DLD1 (cell line): ENCODE results near the gene ACOX2.

Experiments
- in situ Hi-C: cut with HindIII; loops from 2 replicates; pipeline ENCODE4 v1.10.0; 2017; ENCODE audit warnings: low sequenced_read_pairs

Gene ACOX2

GRCh38 chr3:58536501-58537411 lies at the start of gene ACOX2:
TSS of gene ACOX2 (minus strand) at chr3:58537190. CDS start at chr3:58535106, 2,084 bp downstream.
- in situ Hi-C loops: loop anchor here (25.0 kb wide), 1 partner anchor 101 kb away; no protein-coding TSS in a partner anchor

GRCh38 chr3:58585994-58586393 lies 49.0 kb upstream of the ACOX2 start:
- in situ Hi-C loops: no loop called here

- in situ Hi-C loops: no loop called here
Observed at GRCh38 chr3:58585005-58585786, 48.2 kb upstream of the ACOX2 start.

GRCh38 chr3:58584690-58585004 lies 47.7 kb upstream of the ACOX2 start:
- in situ Hi-C loops: no loop called here

GRCh38 chr3:58581328-58582091 lies 44.5 kb upstream of the ACOX2 start:
- in situ Hi-C loops: no loop called here

- in situ Hi-C loops: no loop called here
Observed at GRCh38 chr3:58580826-58581327, 43.9 kb upstream of the ACOX2 start.

GRCh38 chr3:58578873-58579272 lies 41.9 kb upstream of the ACOX2 start:
- in situ Hi-C loops: no loop called here

- in situ Hi-C loops: no loop called here
Observed at GRCh38 chr3:58577269-58577821, 40.4 kb upstream of the ACOX2 start, which contains the start of gene FAM107A. TSS of gene FAM107A (minus strand) at chr3:58577391. CDS start at chr3:58569860, 7,531 bp downstream.

GRCh38 chr3:58576716-58577115 lies 39.7 kb upstream of the ACOX2 start:
- in situ Hi-C loops: no loop called here

GRCh38 chr3:58575971-58576652 lies 39.1 kb upstream of the ACOX2 start:
- in situ Hi-C loops: no loop called here

GRCh38 chr3:58574682-58575081 lies 37.7 kb upstream of the ACOX2 start:
- in situ Hi-C loops: no loop called here

- in situ Hi-C loops: no loop called here
Observed at GRCh38 chr3:58574106-58574505, 37.1 kb upstream of the ACOX2 start.

- in situ Hi-C loops: no loop called here
Observed at GRCh38 chr3:58573640-58574039, 36.6 kb upstream of the ACOX2 start.

- in situ Hi-C loops: no loop called here
Observed at GRCh38 chr3:58572634-58573230, 35.7 kb upstream of the ACOX2 start.

- in situ Hi-C loops: no loop called here
Observed at GRCh38 chr3:58572013-58572633, 35.1 kb upstream of the ACOX2 start.

- in situ Hi-C loops: no loop called here
Observed at GRCh38 chr3:58570851-58571250, 33.9 kb upstream of the ACOX2 start.

GRCh38 chr3:58569287-58570001 lies 32.5 kb upstream of the ACOX2 start:
- in situ Hi-C loops: no loop called here

GRCh38 chr3:58568572-58569286 lies 31.7 kb upstream of the ACOX2 start:
- in situ Hi-C loops: no loop called here
